SW 1271 (cell line): Measurements from ENCODE around the gene PRG3.
"Not testable (repeated sequence)": the region's sequence is repeated elsewhere in the genome, so short reads cannot be mapped to it uniquely, and the experiment has no call there.

ENCODE experiments used
- DNase-seq, 2 experiments: peaks; one replicate each; lab custom pipeline; 2025; lab: John Stamatoyannopoulos, UW

Gene PRG3

GRCh38 chr11:57387289-57388030, 6.5 kb upstream of the PRG3 start:
- DNase-seq: no peak

- DNase-seq: no peak
Measured at GRCh38 chr11:57386178-57386940, 5.4 kb upstream of the PRG3 start.

GRCh38 chr11:57379732-57380131, 1.2 kb downstream of the PRG3 start:
- DNase-seq: no peak

- DNase-seq: no peak
Measured at GRCh38 chr11:57378186-57378585, 2.8 kb downstream of the PRG3 start.

- no peak for DNase-seq
Measured at GRCh38 chr11:57377107-57377506, 3.8 kb downstream of the PRG3 start.

GRCh38 chr11:57376095-57377090, 4.6 kb downstream of the PRG3 start:
- DNase-seq: no peak

- no peak for DNase-seq
Measured at GRCh38 chr11:57375490-57375889, 5.5 kb downstream of the PRG3 start.

- DNase-seq: no peak
Measured at GRCh38 chr11:57374966-57375365, 6.0 kb downstream of the PRG3 start.

GRCh38 chr11:57373146-57373545, 7.8 kb downstream of the PRG3 start:
- DNase-seq: no peak

- DNase-seq: no peak
Measured at GRCh38 chr11:57370941-57371340, 10.0 kb downstream of the PRG3 start.

GRCh38 chr11:57370251-57370650, 10.7 kb downstream of the PRG3 start:
- no peak for DNase-seq

- DNase-seq: no peak
Measured at GRCh38 chr11:57368845-57369232, 12.1 kb downstream of the PRG3 start.

GRCh38 chr11:57368106-57368844, 12.7 kb downstream of the PRG3 start:
- no peak for DNase-seq

- no peak for DNase-seq
Measured at GRCh38 chr11:57364851-57365660, 15.9 kb downstream of the PRG3 start.

GRCh38 chr11:57363131-57364080, 17.5 kb downstream of the PRG3 start:
- DNase-seq: no peak

- DNase-seq: no peak
Measured at GRCh38 chr11:57361926-57362325, 19.0 kb downstream of the PRG3 start.

GRCh38 chr11:57361420-57361819, 19.5 kb downstream of the PRG3 start:
- DNase-seq: not testable (repeated sequence)

- no peak for DNase-seq
Measured at GRCh38 chr11:57360991-57361390, 20.0 kb downstream of the PRG3 start.

GRCh38 chr11:57359896-57360690, 20.9 kb downstream of the PRG3 start:
- DNase-seq: no peak
